Uterus (tissue), 4 donors: ENCODE measurements around the gene VNN1. TPM values are rescaled to one million over a fixed set of nuclear protein-coding genes. Genes with fewer than 3 reads are reported as not detected.

Source experiments
- DNase-seq, 2 donors: peaks; one replicate each; pipeline ENCODE4 v3.0.0-alpha.2; 2019 to 2020
- H3K27ac ChIP-seq, 2 donors: fragments of 200-600 bp; sonication (generic); 1 replicate in 1 of 2; 2 replicates in 1 of 2; pipeline ENCODE4 v1.5.1; 2016 to 2018
- H3K27me3 ChIP-seq, 2 donors: fragments of 200-600 bp; sonication (generic); one replicate each; pipeline ENCODE4 v1.5.1; 2018 to 2019; ENCODE audit warnings: control low read depth in 1 of 2
- H3K36me3 ChIP-seq, 2 donors: fragments of 200-600 bp; sonication (generic); one replicate each; pipeline ENCODE4 v1.5.1; 2019; ENCODE audit warnings: control low read depth in 1 of 2
- H3K4me1 ChIP-seq, 2 donors: fragments of 200-600 bp; sonication (generic); one replicate each; pipeline ENCODE4 v1.5.1; 2018 to 2019; ENCODE audit warnings: control low read depth in 1 of 2
- H3K4me3 ChIP-seq, 2 donors: fragments of 200-600 bp; sonication (generic); 1 replicate in 1 of 2; 2 replicates in 1 of 2; pipeline ENCODE4 v1.5.1; 2018 to 2019; ENCODE audit warnings: mild to moderate bottlenecking in 1 of 2
- H3K9me3 ChIP-seq, 2 donors: fragments of 200-600 bp; sonication (generic); one replicate each; pipeline ENCODE4 v1.5.1; 2019; ENCODE audit warnings: control low read depth in 1 of 2
- CTCF ChIP-seq, 4 experiments: fragments of 200-600 bp in 2 of 4; fragments of 450-650 bp in 2 of 4; sonication (generic) in 2 of 4; IDR thresholded peaks; one replicate each; pipeline ENCODE4 v1.5.1; 2016 to 2019; ENCODE audit warnings: antibody characterized with exemption in 4 of 4, mild to moderate bottlenecking in 2 of 4, moderate library complexity in 1 of 4
- POLR2A ChIP-seq, 2 donors: fragments of 450-650 bp; IDR thresholded peaks; one replicate each; pipeline ENCODE4 v1.6.1; 2016; ENCODE audit warnings: antibody characterized with exemption in 2 of 2, mild to moderate bottlenecking in 1 of 2, moderate library complexity in 1 of 2
- intact Hi-C: fragments of 100-400 bp; cut with DNase I; formaldehyde crosslinking; loops from one replicate; pipeline ENCODE4 v1.15.1; 2023; ENCODE audit warnings: low total_unique reads
- total RNA-seq, 4 donors: library from RNA; depleted of rRNA in 3 of 4; stranded (reverse); fragments of >200 nt in 3 of 4; gene quantifications; one replicate each; pipeline versions ENCODE4 v1.1.0 to v1.2.4, GENCODE V29; 2014 to 2023
- donor health status: DM: yes; HTN: yes; CAD: no.

Gene VNN1
- total RNA-seq, 4 donors from 2014 or later = 0.64 to 2.9 (median 0.83) TPM; not detected in 1

DNA sequence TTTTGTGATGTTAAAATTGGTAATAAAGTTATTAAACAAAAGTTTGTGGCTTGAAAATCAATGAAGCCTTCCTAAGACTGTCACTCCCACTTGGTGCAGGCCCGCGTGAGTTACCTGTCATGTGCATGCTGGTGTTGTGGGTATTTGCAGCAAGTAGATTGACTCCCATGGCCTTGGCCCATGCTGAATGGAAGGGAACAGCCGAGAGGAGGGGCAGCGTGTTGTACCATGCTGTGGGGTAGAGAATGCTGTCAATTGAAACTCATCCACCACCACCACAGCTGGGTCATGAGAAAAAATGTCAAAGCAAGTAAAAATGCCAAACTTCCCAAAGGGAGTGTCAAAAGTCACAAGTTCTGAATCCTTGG lies 12.7 kb upstream of the VNN1 start:
- no peak overlapping the region for H3K27ac ChIP-seq
- no peak for DNase-seq
- no peaks in the 10 kb centered on the region for H3K9me3 ChIP-seq

DNA sequence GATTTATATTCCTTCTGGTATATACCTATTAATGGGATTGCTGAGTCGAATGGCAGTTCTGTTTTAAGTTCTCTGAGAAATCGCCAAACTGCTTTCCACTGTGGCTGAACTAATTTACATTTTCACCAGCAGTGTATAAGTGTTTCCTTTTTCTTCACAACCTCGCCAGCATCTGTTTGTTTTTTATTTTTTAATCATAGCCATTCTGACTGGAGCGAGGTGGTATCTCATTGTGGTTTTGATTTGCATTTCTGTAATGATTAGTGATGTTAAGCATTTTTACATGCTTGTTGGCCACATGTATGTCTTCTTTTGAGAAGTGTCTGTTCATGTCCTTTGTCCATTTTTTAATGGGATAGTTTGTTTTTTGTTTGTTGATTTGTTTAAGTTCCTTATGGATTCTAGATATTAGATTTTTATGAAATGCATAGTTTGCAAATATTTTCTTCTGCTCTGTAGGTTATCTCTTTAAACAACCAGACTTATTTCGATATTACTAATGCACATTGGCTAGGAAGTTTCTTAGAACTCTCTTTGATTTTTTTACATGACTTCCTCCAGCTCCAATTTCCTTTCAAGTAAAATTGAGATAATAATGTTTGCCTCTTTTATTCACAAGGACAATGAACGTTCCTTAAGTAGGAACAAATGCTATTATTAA lies 12.2 kb upstream of the VNN1 start:
- no peak for DNase-seq
- Histone ChIP-seq H3K36me3 (no peaks in the 10 kb centered on the region), H3K4me1 (no peaks in the 10 kb centered on the region), H3K4me3 (no peak overlapping the region), H3K9me3 (no peaks in the 10 kb centered on the region), H3K27me3 (no peaks in the 10 kb centered on the region), H3K27ac (no peak overlapping the region)
- TF ChIP-seq POLR2A (IDR thresholded peaks at IDR 0.05) (no peak), CTCF (IDR thresholded peaks at IDR 0.05) (no peak)
- intact Hi-C loops = no loop called here

More for the DNA sequence above, 12.7 kb upstream of the VNN1 start:
- Histone ChIP-seq H3K27me3 (no peaks in the 10 kb centered on the region), H3K36me3 (no peaks in the 10 kb centered on the region), H3K4me1 (no peaks in the 10 kb centered on the region), H3K4me3 (no peak overlapping the region)
- no peak for TF ChIP-seq CTCF (IDR thresholded peaks at IDR 0.05)
- no peak for TF ChIP-seq POLR2A (IDR thresholded peaks at IDR 0.05)
- intact Hi-C loops = no loop called here

DNA sequence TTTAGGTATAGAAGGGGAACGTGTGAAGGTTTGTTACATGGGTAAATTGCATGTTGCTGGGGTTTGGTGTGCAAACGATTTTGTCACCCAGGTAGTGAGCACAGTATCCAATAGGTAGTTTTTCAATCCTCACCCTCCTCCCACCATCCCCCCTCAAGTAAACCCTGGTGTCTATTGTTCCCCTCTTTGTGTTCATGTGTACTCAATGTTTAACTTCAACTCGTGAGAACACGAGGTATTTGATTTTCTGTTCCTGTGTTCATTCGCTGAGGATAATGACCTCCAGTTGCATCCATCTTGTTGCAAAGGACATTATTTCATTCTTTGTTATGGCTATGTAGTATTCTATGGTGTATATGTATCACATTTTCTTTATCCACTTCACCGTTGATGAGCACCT lies 11.6 kb upstream of the VNN1 start:
- Histone ChIP-seq H3K27me3 (no peaks in the 10 kb centered on the region), H3K4me1 (no peaks in the 10 kb centered on the region), H3K9me3 (no peaks in the 10 kb centered on the region), H3K4me3 (no peak overlapping the region), H3K36me3 (no peaks in the 10 kb centered on the region), H3K27ac (no peak overlapping the region)
- intact Hi-C loops = no loop called here
- TF ChIP-seq POLR2A (IDR thresholded peaks at IDR 0.05) = no peak
- no peak for TF ChIP-seq CTCF (IDR thresholded peaks at IDR 0.05)
- DNase-seq = no peak

DNA sequence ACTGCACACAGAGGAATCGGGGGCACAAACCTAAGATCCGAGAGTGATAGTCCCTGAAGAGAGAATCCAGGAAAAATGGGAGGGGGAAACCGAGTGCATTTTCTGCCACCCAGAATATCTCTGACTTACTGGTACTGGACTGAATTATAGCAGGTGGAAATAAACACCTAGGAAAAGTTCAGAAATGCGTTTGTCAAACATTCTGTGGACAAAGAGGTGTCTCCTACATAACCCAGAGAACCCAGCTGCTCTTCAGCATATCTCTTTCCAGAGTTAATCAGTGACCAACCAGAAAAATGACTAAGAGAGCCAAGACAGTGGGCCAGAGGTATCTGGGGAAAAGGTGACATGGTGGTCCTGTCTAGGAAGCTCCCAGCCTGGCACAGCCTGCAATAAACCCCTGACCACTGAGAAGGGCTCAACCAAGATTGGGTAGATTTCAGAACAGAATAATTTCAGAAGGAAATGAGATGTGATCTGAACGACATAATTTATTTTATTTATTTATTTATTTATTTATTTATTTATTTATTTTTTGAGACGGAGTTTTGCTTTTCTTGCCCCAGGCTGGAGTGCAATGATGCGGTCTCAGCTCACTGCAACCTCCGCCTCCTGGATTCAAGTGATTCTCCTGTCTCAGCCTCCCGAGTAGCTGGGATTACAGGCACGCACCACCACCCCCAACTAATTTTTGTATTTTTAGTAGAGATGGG lies 6.0 kb upstream of the VNN1 start:
- Histone ChIP-seq H3K36me3 (no peaks in the 10 kb centered on the region), H3K27ac (no peak overlapping the region), H3K4me1 (no peaks in the 10 kb centered on the region), H3K27me3 (no peaks in the 10 kb centered on the region), H3K9me3 (no peaks in the 10 kb centered on the region), H3K4me3 (no peak overlapping the region)
- TF ChIP-seq CTCF (IDR thresholded peaks at IDR 0.05) (no peak), POLR2A (IDR thresholded peaks at IDR 0.05) (no peak)
- intact Hi-C loops = no loop called here
- DNase-seq = no peak

DNA sequence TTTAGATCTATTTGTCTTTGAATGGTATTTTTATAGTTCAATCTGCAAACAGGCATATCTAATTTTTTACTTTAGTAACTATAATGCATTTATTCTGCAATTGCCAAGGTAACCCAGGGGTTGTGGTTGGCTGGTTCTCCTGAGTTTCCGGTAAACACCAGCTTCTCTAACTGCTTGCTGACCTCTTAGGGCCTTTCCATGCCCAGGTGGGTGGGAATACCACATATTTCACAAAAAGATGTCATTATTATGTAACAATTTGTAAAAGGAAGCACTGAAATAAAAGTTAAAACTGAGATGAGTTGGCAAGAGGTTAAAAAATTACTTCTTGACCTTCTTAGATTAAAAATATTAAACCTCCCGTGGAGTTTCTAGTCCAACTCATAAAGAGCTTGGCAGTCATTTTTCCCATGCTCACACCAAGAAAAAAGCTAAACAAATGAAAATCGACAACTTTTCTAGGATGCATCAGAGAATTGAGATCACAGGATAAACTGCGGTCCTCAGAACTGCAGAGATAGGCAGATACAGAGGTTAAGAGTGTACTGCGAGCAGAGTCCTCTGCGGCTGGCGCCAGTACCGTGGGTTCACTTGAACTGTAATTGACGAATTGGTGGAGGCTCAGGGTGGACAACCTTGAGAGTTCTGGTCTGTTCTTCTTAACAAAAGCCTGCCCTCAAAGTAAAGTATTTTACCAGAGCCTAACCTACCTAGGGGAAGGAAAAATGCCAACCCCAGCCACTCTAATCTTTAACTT lies 2.2 kb upstream of the VNN1 start:
- H3K27me3 ChIP-seq = no peaks in the 10 kb centered on the region
- H3K36me3 ChIP-seq = no peaks in the 10 kb centered on the region
- H3K4me1 ChIP-seq = no peaks in the 10 kb centered on the region
- TF ChIP-seq POLR2A (IDR thresholded peaks at IDR 0.05) (no peak), CTCF (IDR thresholded peaks at IDR 0.05) (no peak)
- no peak overlapping the region for H3K4me3 ChIP-seq
- no peak overlapping the region for H3K27ac ChIP-seq
- no peaks in the 10 kb centered on the region for H3K9me3 ChIP-seq
- no peak for DNase-seq
- intact Hi-C loops = no loop called here
